Ascending aorta (tissue), 2 donors: ENCODE measurements around the gene ASB6. TPM values are rescaled to one million over a fixed set of nuclear protein-coding genes. Genes with fewer than 3 reads are reported as not detected.
A peak's percentile ranks its signal among the peaks of the same experiment; 100 is the strongest.

Experiments used
- DNase-seq, 2 donors: peaks; one replicate each; pipeline ENCODE4 v3.0.0-alpha.2; 2019; ENCODE audit warnings: low spot score in 2 of 2
- H3K27ac ChIP-seq, 2 donors: fragments of 200-600 bp; sonication (generic); one replicate each; pipeline ENCODE4 v1.5.1; 2016 to 2017; ENCODE audit warnings: mild to moderate bottlenecking in 1 of 2
- H3K27me3 ChIP-seq: fragments of 200-600 bp; sonication (generic); one replicate; pipeline ENCODE4 v1.5.1; 2017
- H3K36me3 ChIP-seq, 2 donors: fragments of 200-600 bp; sonication (generic); one replicate each; pipeline ENCODE4 v1.5.1; 2016
- H3K4me1 ChIP-seq, 2 donors: fragments of 200-600 bp; sonication (generic); one replicate each; pipeline ENCODE4 v1.5.1; 2016 to 2017; ENCODE audit warnings: mild to moderate bottlenecking in 1 of 2
- H3K4me3 ChIP-seq, 2 donors: fragments of 200-600 bp; sonication (generic); one replicate each; pipeline ENCODE4 v1.5.1; 2016 to 2017; ENCODE audit warnings: mild to moderate bottlenecking in 1 of 2
- H3K9me3 ChIP-seq, 2 donors: fragments of 200-600 bp; sonication (generic); one replicate each; pipeline ENCODE4 v1.5.1; 2016
- intact Hi-C: fragments of 100-400 bp; cut with DNase I; formaldehyde crosslinking; loops from one replicate; pipeline ENCODE4 v1.15.1; 2023
- total RNA-seq: library from RNA; depleted of rRNA; stranded (reverse); fragments of >200 nt; gene quantifications from one replicate; pipeline ENCODE4 v1.1.0, GENCODE V29; 2016
- TF ChIP-seq, protein P1 (sequence below), 3 experiments: fragments of 200-600 bp in 2 of 3; fragments of 450-650 bp in 1 of 3; sonication (generic) in 2 of 3; IDR thresholded peaks; one replicate each; pipeline ENCODE4 v1.5.1; 2016 to 2019; ENCODE audit warnings: antibody characterized with exemption in 3 of 3, mild to moderate bottlenecking in 1 of 3, moderate library complexity in 1 of 3

ASB6 gene
- total RNA-seq, 1 donor from 2014 or later: 29.7 TPM

DNA sequence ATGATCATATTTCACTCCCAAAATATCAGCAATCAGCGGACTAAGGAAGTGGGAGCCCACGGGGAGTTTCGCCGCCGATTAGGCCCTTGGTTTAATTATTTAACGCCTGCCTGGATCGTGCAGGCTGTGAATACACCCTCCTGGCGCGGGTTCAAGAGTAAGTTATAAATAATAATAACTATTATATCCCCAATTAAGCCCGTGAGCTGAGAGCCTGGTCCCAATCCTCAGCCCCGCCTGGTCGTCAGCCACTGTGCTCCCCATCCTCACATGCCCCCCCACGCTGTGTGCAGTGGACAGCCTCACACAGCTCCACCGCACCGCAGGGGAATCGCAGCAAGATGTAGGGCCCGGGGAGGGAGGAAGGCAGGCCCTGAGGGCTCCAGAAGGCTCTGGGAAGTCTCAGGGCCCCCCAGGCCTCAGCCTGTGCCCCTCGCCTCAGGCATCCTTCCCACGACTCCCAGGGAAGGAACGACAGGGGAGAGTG is 12.6 kb upstream of the ASB6 start:
- TF ChIP-seq, protein P1, sequence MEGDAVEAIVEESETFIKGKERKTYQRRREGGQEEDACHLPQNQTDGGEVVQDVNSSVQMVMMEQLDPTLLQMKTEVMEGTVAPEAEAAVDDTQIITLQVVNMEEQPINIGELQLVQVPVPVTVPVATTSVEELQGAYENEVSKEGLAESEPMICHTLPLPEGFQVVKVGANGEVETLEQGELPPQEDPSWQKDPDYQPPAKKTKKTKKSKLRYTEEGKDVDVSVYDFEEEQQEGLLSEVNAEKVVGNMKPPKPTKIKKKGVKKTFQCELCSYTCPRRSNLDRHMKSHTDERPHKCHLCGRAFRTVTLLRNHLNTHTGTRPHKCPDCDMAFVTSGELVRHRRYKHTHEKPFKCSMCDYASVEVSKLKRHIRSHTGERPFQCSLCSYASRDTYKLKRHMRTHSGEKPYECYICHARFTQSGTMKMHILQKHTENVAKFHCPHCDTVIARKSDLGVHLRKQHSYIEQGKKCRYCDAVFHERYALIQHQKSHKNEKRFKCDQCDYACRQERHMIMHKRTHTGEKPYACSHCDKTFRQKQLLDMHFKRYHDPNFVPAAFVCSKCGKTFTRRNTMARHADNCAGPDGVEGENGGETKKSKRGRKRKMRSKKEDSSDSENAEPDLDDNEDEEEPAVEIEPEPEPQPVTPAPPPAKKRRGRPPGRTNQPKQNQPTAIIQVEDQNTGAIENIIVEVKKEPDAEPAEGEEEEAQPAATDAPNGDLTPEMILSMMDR (IDR thresholded peaks at IDR 0.05): no peak
- intact Hi-C loops: no loop called here
- no peak overlapping the region for H3K27ac ChIP-seq
- DNase-seq: no peak
- H3K36me3 ChIP-seq: no peaks in the 10 kb centered on the region
- H3K4me3 ChIP-seq: no peak overlapping the region
- peaks cover 0 to 9% of the 10 kb centered on the region in 2 donors for H3K4me1 ChIP-seq
- H3K27me3 ChIP-seq: no peaks in the 10 kb centered on the region
- no peaks in the 10 kb centered on the region for H3K9me3 ChIP-seq

DNA sequence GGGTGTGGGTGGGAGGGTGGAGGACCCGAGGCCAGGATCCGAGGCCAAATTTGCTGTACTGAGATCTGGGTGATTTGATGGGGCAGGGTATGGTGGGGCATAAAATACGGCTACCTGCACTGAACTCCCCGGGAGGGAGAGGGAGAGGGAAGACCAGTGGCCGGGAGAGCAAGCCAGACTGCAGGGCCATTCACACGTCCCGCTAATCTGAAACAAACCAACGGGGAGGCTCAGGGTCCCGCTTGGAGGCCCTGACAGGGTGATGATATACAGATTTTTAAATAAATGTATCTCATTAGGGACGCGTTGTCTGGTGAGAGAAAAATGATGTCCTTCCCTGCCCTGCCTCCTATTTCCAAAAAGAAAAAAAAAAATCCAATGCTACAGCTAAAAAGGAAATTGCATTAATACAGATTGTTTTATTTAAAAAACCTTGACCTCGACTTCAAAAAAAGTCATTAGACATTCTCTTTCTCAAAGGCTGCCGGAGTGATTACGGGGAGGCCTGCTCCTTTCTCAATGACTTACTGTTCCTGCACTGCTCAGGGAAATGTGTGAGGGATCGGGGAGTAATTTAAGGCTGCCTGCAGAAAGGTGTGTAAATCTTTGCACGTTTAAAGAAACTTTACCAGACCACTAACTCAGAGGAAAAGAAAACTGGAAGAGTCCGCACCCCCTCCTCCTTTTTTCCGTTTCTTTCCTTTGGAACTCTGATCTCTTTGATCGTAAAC is 12.0 kb upstream of the ASB6 start:
- Histone ChIP-seq H3K27ac (no peak overlapping the region), H3K27me3 (no peaks in the 10 kb centered on the region), H3K36me3 (no peaks in the 10 kb centered on the region), H3K4me3 (no peak overlapping the region), H3K9me3 (no peaks in the 10 kb centered on the region), H3K4me1 (peaks cover 0 to 12% of the 10 kb centered on the region in 2 donors)
- no peak for DNase-seq
- intact Hi-C loops: no loop called here
- TF ChIP-seq, protein P1 (IDR thresholded peaks at IDR 0.05): no peak

DNA sequence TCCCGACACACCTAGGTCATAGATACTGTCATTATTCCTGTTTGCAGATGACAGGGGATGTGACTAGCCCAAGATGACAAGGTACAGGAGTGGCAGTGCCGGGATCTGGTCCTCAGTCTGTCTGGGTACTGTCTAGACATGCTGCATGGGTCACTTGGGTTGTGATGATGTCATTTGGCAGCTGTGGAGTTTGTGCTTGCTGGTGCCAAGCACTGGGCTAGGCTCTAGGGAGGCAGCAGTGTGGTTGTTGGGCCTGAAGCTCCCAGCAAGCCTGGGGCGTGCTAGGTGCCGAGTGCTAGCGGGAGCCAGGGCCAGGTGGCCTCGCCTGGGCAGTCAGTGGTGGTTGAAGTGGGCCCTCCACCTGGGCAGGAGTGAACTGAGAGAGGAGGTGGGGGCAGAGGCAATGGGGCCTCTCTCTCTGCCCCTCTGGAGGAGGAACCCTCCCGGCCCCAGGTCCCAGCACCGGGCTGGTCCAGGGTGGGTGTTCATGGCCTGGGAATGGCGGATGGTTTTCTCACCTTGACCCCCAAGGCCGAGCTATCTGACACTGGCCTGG is 8.8 kb upstream of the ASB6 start:
- Histone ChIP-seq H3K27me3 (no peaks in the 10 kb centered on the region), H3K4me3 (no peak overlapping the region), H3K9me3 (no peaks in the 10 kb centered on the region), H3K27ac (peak overlapping the region; percentile 70 to 81), H3K36me3 (no peaks in the 10 kb centered on the region), H3K4me1 (peaks cover 2 to 21% of the 10 kb centered on the region in 2 donors)
- intact Hi-C loops: no loop called here
- TF ChIP-seq, protein P1 (IDR thresholded peaks at IDR 0.05): no peak
- DNase-seq: no peak

DNA sequence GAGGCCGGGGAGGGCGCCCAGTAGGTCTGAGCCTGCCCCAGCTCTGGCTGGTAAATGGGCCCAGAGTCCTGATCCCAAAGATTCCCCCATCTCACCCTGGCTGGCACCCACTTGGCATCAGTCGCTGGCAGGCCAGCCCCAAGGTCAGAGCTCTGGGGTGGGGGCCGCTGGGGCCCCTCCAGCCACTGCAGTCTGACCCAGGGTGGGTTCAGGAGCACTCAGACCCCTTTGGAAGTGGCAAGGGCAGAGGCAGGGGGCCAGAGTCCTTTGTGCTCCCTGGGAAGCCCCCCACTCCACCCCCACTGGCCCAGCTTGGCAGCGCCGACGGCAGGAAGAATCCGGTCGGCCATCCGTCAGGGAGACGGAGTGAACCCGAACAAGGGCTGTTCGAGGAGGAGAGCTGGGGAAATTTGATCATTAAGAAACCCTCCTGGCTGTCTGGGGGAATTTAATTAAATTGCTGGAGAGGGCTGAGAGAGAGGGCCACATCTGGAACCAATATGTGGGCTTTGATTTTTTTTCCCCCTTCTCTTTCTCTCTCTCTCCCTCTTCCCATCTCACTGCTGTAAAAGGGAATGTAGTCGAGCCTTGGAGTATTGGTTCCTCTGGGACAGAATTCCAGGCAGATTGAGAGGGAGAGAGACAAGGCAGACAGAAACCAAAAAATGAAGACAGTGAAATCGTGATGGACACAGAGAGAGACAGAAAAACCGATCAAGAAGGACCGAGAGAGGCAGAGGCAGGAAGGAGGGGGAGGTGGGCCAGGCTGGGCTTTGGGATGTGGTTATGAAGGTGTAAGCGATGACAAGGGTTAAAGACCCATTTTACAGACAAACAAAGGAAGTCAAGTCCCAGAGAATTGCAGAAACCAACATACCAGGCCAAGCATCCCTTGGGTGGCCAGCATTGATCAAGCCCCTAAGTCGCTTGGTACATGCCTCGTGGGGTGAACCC is 8.1 kb upstream of the ASB6 start:
- no peak for DNase-seq
- no peaks in the 10 kb centered on the region for H3K36me3 ChIP-seq
- peaks cover 2 to 21% of the 10 kb centered on the region in 2 donors for H3K4me1 ChIP-seq
- no peak overlapping the region for H3K4me3 ChIP-seq
- TF ChIP-seq, protein P1 (IDR thresholded peaks at IDR 0.05): no peak
- H3K27ac ChIP-seq: peak overlapping the region; percentile 70 to 81
- no peaks in the 10 kb centered on the region for H3K9me3 ChIP-seq
- H3K27me3 ChIP-seq: no peaks in the 10 kb centered on the region
- intact Hi-C loops: loop anchor here (2.0 kb wide), 1 partner anchor 17 kb away; no protein-coding TSS in a partner anchor

DNA sequence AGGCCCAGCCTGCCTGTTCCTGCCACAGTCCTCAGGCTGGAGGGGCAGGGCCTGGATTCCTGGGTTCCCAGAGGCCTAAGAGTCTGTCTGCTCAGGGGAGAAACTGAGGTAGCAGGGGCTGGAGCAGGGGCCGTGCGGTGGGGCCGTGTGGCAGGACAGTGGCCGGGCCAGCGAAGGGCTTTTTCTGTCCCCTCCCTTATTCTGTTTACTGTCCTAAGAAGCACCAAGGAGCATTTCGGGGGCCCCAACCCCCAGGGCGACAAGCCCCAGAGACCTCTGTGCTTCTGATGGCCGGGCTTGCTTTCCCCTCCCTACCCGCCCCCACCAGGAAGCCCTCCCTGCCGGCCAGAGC is 6.8 kb upstream of the ASB6 start:
- H3K4me1 ChIP-seq: peaks cover 2 to 21% of the 10 kb centered on the region in 2 donors
- no peaks in the 10 kb centered on the region for H3K27me3 ChIP-seq
- no peak overlapping the region for H3K4me3 ChIP-seq
- H3K27ac ChIP-seq: peak overlapping the region; percentile 70 to 81
- intact Hi-C loops: loop anchor here (2.0 kb wide), 1 partner anchor 18 kb away; no protein-coding TSS in a partner anchor
- DNase-seq: no peak
- TF ChIP-seq, protein P1 (IDR thresholded peaks at IDR 0.05): no peak
- H3K9me3 ChIP-seq: no peaks in the 10 kb centered on the region
- H3K36me3 ChIP-seq: no peaks in the 10 kb centered on the region
